T-helper 9 cell (primary cell): ENCODE results near the gene SIK3.
"Not testable (repeated sequence)": the region's sequence is repeated elsewhere in the genome, so short reads cannot be mapped to it uniquely, and the experiment has no call there.

Experiments
- DNase-seq: peaks from one replicate; pipeline ENCODE4 v3.0.0-alpha.2; 2020

SIK3 gene

GRCh38 chr11:116821050-116821918 is 276.9 kb downstream of the SIK3 start:
- no peak for DNase-seq

DNA sequence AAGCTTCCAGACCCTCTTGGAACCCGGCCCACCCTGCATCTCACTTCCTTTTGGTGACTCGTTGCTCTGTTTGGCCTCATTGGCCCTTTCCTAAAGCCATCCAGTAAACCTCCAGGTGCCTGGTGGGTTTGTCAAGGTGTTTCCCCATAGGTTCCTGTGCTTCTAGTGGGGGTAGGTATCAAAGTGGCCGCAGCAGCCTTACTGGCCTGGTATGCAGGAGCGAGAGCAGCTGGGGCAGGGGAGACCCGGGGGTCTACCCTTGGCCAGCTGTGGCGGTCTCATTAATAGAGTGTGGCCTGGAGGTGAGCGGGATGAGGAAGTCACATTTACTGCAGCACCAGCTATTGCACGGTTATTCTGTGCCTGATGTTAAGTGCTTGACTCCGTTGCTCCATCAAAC is 279.2 kb downstream of the SIK3 start:
- DNase-seq: no peak

DNA sequence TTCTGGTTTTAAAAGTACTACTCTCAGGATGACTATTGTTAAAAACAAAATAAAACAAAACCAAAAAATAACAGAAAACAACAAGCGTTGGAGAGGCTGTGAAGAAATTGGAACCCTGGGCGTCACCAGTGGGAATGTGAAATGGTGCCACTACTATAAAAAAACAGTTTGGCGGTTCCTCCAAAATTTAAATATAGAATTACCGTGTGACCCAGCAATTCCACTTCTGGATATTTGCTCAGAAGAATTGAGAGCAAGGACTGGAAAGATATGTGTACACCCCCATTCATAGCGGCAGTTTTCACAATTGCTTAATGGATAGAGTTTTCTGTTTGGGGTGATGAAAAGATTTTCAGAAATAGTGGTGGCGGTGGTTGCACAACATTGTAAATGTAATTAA is 283.7 kb downstream of the SIK3 start:
- no peak for DNase-seq

GRCh38 chr11:116813781-116814471 is 284.3 kb downstream of the SIK3 start:
- DNase-seq: no peak

- DNase-seq: no peak
Observed at GRCh38 chr11:116813170-116813569, 285.1 kb downstream of the SIK3 start.

DNA sequence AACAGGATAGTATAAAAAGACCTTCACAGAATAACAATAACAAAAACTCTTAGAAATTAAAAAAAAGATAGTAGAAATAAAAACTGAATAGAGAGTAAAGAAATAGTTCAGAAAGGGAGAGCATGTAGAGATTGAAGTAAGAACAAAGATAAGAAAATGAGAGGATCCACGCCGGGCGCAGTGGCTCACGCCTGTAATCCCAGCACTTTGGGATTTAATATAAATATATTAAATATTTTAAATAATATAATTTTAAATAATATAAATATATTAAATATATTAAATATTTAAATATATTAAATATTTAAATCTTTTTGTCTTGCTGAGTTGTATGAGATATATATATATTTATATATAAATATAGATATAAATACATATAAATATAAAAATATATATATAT is 286.1 kb downstream of the SIK3 start:
- DNase-seq: no peak

DNA sequence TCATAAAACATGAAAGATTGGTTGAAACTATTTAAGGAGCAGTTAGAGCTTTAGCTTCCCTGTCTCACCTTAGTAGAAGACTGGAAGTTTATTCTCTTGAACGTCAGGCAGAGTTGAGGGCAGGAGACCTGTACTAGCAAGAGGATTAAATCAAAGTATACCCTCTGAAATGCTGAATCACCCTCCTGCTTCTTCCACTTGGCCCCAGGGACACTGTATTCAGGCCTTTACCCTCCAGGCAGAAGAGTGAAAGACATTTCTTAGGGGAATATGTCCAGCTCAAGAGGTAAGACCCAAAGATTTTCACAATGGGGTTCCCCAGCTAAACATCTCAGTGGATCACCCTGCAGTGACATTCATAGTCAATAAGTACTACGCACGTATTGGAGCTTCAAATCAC is 287.0 kb downstream of the SIK3 start:
- no peak for DNase-seq

DNA sequence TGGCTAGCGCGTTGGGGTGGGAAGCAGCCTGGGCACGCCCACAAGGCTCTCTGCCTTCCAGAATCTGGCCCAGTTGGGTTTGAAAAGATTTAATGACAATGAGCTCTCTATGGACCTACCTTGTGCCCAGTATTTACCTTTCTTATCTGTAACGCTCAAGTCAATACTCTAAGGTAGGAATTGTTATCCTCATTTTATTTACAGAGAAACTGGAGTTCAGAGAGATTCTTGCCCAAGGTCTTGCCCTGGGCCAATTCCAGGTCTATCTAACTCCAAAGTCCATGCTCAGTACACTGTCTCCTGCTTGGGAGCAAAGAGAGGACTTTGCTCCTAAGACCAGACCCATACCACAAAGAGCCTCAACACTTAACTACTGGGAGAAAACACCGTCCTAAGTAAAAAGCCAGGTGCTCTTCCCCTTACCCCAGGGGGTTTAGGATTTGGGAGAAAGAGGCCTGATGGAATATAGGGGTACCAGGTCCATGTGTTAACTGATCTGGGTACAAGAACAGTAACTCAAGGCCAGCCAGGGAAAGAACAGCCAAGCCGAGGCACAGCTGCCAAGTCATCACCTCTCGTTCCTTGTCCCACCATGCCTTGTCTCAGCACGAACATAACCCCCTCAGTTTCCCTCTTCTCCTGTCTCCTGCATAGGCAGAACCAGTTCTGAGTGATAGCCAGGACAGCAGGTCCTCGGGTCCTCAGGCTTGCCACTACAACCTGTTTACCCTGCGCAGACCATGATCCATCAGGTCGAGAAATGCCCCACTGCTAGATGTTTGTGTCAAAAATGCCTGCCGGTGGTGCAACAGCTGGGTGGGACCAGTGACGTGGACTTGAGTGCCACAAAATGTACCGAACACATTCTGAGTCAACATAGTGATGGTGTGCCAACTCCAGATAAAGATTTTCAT is 289.7 kb downstream of the SIK3 start:
- DNase-seq: no peak

GRCh38 chr11:116807601-116808261 is 290.5 kb downstream of the SIK3 start:
- DNase-seq: no peak

DNA sequence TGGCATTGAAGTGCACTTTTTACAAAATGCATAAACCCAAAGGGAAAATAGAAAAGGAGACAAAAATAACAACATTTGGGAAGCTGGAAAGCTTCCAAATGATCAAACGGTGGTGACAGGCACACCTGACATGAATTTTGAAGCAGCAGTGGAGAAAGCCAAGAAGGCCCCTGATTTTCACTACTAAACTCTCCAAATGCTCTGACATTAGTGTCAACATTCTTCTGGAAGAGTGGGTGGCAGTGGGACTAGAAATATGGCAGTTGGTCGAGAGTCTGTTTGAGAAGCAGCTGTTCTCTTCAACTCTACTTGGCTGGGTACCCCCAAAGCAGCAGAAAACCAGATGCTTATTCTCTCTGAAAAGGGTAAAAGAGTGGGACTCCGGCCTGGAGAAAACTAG is 294.2 kb downstream of the SIK3 start:
- no peak for DNase-seq

GRCh38 chr11:116801662-116802061 is 296.6 kb downstream of the SIK3 start:
- not testable (repeated sequence) for DNase-seq

DNA sequence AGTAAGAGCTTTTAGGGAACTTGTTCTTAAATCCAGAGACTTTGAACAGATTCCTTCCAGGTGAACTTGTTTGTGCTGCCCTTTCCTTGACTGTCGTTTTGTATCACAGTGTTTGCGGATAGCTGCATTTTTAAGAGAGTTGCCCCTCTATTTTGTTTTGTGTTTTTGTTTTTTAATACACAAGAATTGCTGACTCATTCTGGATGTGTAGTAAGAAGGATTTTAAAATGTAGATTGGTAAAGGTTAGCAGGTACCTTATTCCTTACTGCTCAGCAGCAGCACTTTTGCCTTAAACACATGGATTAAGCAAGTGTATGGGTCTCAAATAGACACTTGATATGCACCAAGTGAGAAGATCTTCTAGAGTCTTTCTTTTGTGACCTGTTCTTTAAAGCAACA is 297.6 kb downstream of the SIK3 start:
- no peak for DNase-seq

- DNase-seq: no peak
Observed at GRCh38 chr11:116798368-116798767, 299.9 kb downstream of the SIK3 start.

- DNase-seq: no peak
Observed at GRCh38 chr11:116797816-116798215, 300.4 kb downstream of the SIK3 start.

DNA sequence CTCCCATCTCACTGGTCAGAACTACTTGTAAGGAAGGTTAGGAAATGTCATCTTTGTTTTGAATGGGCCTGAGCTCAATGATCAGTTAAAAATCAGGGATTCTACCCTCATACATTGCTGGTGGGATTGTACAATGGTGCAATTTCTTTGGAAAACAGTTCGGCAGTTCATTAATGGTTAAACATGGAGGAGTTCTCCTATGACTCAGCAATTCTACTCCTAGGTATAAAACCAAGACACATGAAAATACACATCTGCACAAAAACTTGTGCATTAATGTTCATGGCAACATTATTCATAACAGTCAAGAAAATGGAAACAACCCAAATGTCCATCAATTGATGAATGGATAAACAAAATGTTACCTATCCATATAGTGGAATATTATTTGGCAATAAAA is 301.7 kb downstream of the SIK3 start:
- no peak for DNase-seq

DNA sequence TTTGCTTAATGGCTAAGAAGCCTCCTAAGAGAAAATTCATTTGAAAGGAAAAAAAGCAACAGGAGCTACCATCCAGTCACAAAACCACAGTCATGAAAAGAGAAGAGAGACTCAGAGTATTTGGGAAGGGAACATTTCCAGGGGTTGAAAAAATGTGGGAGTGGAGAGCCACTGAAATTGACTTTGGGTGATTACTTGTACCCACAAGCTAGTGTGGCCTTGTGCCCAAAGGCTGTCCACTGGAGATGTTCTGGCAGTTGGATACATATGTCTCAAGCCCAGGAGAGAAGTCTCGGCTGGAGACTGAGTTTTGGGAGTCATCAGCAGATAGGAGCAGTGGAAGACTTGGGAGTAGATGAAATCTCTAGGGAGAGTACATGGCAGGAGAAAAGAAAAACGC is 303.4 kb downstream of the SIK3 start:
- no peak for DNase-seq

- no peak for DNase-seq
Observed at GRCh38 chr11:116793772-116794097, 304.5 kb downstream of the SIK3 start.
